DND-41 (cell line): Measurements from ENCODE around the gene GOLGA7B.

Experiments used
- EZH2 ChIP-seq: IDR thresholded peaks from 3 replicates; pipeline ENCODE4 v1.6.1; 2012; ENCODE audit warnings: borderline replicate concordance, low read depth, mild to moderate bottlenecking, moderate library complexity, low read length, inconsistent platforms; ENCODE audit not compliant: severe bottlenecking
- TF ChIP-seq, protein P1 (sequence below): IDR thresholded peaks from 2 replicates; pipeline ENCODE4 v1.5.1; 2012; ENCODE audit warnings: borderline replicate concordance, low read length, moderate library complexity, mild to moderate bottlenecking; ENCODE audit not compliant: poor library complexity, severe bottlenecking; ENCODE audit errors: extremely low read depth

DNA sequence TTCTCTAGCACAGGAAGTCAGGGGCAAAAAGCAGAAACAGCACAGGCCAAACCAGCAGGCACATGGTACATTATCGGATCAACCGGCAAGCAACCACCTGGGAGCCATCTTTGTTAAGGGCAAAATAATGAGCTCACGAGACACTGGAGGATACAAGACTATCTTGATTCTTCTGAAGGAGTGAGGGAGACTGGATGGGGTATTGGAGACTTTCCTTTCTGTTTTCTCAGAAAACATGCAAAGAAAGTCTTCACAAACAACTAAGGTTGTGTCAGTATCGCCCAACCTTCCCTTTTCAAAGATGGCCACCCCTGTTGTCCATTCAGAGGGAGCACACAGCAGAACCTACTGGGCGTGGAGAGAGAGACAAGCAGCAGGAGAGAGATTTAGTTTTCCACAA lies 29.6 kb downstream of the GOLGA7B start:
- TF ChIP-seq, protein P1, sequence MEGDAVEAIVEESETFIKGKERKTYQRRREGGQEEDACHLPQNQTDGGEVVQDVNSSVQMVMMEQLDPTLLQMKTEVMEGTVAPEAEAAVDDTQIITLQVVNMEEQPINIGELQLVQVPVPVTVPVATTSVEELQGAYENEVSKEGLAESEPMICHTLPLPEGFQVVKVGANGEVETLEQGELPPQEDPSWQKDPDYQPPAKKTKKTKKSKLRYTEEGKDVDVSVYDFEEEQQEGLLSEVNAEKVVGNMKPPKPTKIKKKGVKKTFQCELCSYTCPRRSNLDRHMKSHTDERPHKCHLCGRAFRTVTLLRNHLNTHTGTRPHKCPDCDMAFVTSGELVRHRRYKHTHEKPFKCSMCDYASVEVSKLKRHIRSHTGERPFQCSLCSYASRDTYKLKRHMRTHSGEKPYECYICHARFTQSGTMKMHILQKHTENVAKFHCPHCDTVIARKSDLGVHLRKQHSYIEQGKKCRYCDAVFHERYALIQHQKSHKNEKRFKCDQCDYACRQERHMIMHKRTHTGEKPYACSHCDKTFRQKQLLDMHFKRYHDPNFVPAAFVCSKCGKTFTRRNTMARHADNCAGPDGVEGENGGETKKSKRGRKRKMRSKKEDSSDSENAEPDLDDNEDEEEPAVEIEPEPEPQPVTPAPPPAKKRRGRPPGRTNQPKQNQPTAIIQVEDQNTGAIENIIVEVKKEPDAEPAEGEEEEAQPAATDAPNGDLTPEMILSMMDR = no peak
- no peak for TF ChIP-seq EZH2
